HepG2 (cell line): ENCODE measurements around the gene NOS1AP. TPM values are rescaled to one million over a fixed set of nuclear protein-coding genes. Genes with fewer than 3 reads are reported as not detected.

Source experiments
- ATAC-seq: fragments of 200-7000 bp; cut with Tn5 transposase; 3 replicates; pipeline ENCODE4 v1.9.1; 2020; ENCODE audit warnings: mild to moderate bottlenecking, moderate library complexity
- BruUV-seq: library from RNA; stranded (reverse); fragments of 400-500 nt; replicated peaks from 2 replicates; lab custom pipeline; 2021; lab: Mats Ljungman, UMichigan
- CTCF ChIA-PET: fragments of 300-600 bp; formaldehyde crosslinking; extraction: SDS; loops from one replicate; lab custom pipeline; 2021; ENCODE audit warnings: low total read pairs, inconsistent platforms, low intra/inter-chr PET ratio; lab: Yijun Ruan, JAX
- POLR2A ChIA-PET: fragments of 350-600 bp; sonication (Branson Sonifier 250); formaldehyde crosslinking; loops from one replicate; lab custom pipeline; 2020; ENCODE audit warnings: antibody characterized with exemption, inconsistent platforms; lab: Yijun Ruan, JAX
- DNase-seq: peaks from one replicate; pipeline ENCODE4 v3.0.0-alpha.2; 2015; ENCODE audit warnings: low spot score
- FAIRE-seq: peaks from 3 replicates; lab custom pipeline; 2011; peaks lifted over from hg19 to GRCh38; lab: Jason Lieb, UNC
- H2AFZ ChIP-seq: one replicate; pipeline ENCODE4 v1.6.1; 2011; ENCODE audit warnings: low read length, inconsistent platforms
- H3K27ac ChIP-seq: fragments of 300-600 bp; 3 replicates; pipeline ENCODE4 v1.8.0; 2011; ENCODE audit warnings: mixed run types, mild to moderate bottlenecking, mixed read lengths, low read length, inconsistent platforms; ENCODE audit not compliant: insufficient read depth; ENCODE audit errors: extremely low read length
- H3K27me3 ChIP-seq, 2 experiments: fragments of 200-600 bp in 1 of 2; 2 replicates in 1 of 2; 3 replicates in 1 of 2; pipeline versions ENCODE4 v1.6.0 to v1.8.0; 2011; ENCODE audit warnings: low read length in 2 of 2, mild to moderate bottlenecking in 2 of 2, moderate library complexity in 2 of 2, inconsistent platforms in 1 of 2; ENCODE audit not compliant: insufficient read depth in 2 of 2, control insufficient read depth in 1 of 2
- H3K36me3 ChIP-seq, 2 experiments: fragments of 200-600 bp in 1 of 2; replicated peaks in 1 of 2; 2 replicates in 1 of 2; 3 replicates in 1 of 2; pipeline versions ENCODE4 v1.5.1 to v1.8.0; 2011; ENCODE audit warnings: low read length in 2 of 2, inconsistent platforms in 1 of 2; ENCODE audit not compliant: insufficient read depth in 2 of 2, control insufficient read depth in 1 of 2
- H3K4me1 ChIP-seq: 2 replicates; pipeline ENCODE4 v1.5.1; 2012; ENCODE audit warnings: low read length, inconsistent platforms; ENCODE audit not compliant: insufficient read depth
- H3K4me2 ChIP-seq: 2 replicates; pipeline ENCODE4 v1.6.0; 2011; ENCODE audit warnings: low read depth, low read length, inconsistent platforms
- H3K4me3 ChIP-seq, 3 experiments: fragments of 200-600 bp in 1 of 3; sonication (generic), shearing (Covaris generic) in 1 of 3; replicated peaks in 1 of 3; 2 replicates each; pipeline ENCODE4 v1.5.1; 2011 to 2016; ENCODE audit warnings: low read length in 3 of 3, inconsistent platforms in 2 of 3, low read depth in 2 of 3, mild to moderate bottlenecking in 2 of 3, control low read depth in 1 of 3, mixed read lengths in 1 of 3; ENCODE audit not compliant: insufficient read depth in 1 of 3
- H3K79me2 ChIP-seq: one replicate; pipeline ENCODE4 v1.6.1; 2011; ENCODE audit warnings: low read length, inconsistent platforms; ENCODE audit not compliant: insufficient read depth
- H3K9ac ChIP-seq: 2 replicates; pipeline ENCODE4 v1.6.0; 2011; ENCODE audit warnings: mild to moderate bottlenecking, low read depth, low read length, inconsistent platforms; ENCODE audit not compliant: insufficient read depth
- H3K9me3 ChIP-seq: 2 replicates; pipeline ENCODE4 v1.5.1; 2012; ENCODE audit warnings: mild to moderate bottlenecking, low read length
- H4K20me1 ChIP-seq: 2 replicates; pipeline ENCODE4 v1.6.0; 2011; ENCODE audit warnings: inconsistent platforms, mild to moderate bottlenecking, low read length, moderate library complexity; ENCODE audit not compliant: insufficient read depth
- CREB1 ChIP-seq, 2 experiments: fragments of 450-650 bp in 1 of 2; IDR thresholded peaks; 2 replicates each; pipeline ENCODE4 v1.6.1; 2016 to 2017; ENCODE audit warnings: control low read depth in 1 of 2, mild to moderate bottlenecking in 1 of 2, missing compliant biosample characterization in 1 of 2, missing genetic modification characterization in 1 of 2
- GPN1 ChIP-seq: sonication (generic); formaldehyde crosslinking; IDR thresholded peaks from 2 replicates; pipeline ENCODE4 v1.5.1; 2020; ENCODE audit warnings: missing genetic modification reagents, borderline replicate concordance
- JUNB ChIP-seq: sonication (generic); formaldehyde crosslinking; IDR thresholded peaks from 2 replicates; pipeline ENCODE4 v1.8.0; 2022; ENCODE audit warnings: missing genetic modification reagents, mild to moderate bottlenecking, borderline replicate concordance
- ZBTB20 ChIP-seq: sonication (generic); formaldehyde crosslinking; IDR thresholded peaks from 2 replicates; pipeline ENCODE4 v1.8.1; 2023; ENCODE audit warnings: missing genetic modification reagents, low read depth, mild to moderate bottlenecking, borderline replicate concordance
- ZFAT ChIP-seq: sonication (generic); formaldehyde crosslinking; conservative IDR thresholded peaks from 2 replicates; pipeline ENCODE4 v1.8.1; 2023; ENCODE audit warnings: missing genetic modification reagents, inconsistent platforms
- ZMAT3 ChIP-seq: sonication (generic); formaldehyde crosslinking; conservative IDR thresholded peaks from 2 replicates; pipeline ENCODE4 v1.7.0; 2021; ENCODE audit warnings: missing genetic modification reagents
- ZNF20 ChIP-seq: sonication (generic); formaldehyde crosslinking; IDR thresholded peaks from 2 replicates; pipeline ENCODE4 v1.4.0; 2020; ENCODE audit warnings: mild to moderate bottlenecking, moderate library complexity, missing genetic modification reagents
- ZNF362 ChIP-seq: sonication (generic); formaldehyde crosslinking; IDR thresholded peaks from 2 replicates; pipeline ENCODE4 v1.4.0; 2020; ENCODE audit warnings: missing genetic modification reagents, mild to moderate bottlenecking, borderline replicate concordance
- ZNF496 ChIP-seq: sonication (generic); formaldehyde crosslinking; IDR thresholded peaks from 2 replicates; pipeline ENCODE4 v1.8.1; 2023; ENCODE audit warnings: mild to moderate bottlenecking, moderate library complexity, missing genetic modification reagents; ENCODE audit not compliant: insufficient replicate concordance
- WGBS: methylation state at CpG from one replicate; pipeline ENCODE4 v1.1.6; 2017; ENCODE audit warnings: low lambda C conversion rate; 5-methylcytosine and 5-hydroxymethylcytosine counted together
- in situ Hi-C: cut with HindIII; loops from 2 replicates; pipeline ENCODE4 v1.10.0; 2017; ENCODE audit warnings: low pct_unique_long_range_greater_than_20kb; ENCODE audit not compliant: extremely low pct_ligation_motif_present
- intact Hi-C: fragments of 100-400 bp; cut with micrococcal nuclease; formaldehyde crosslinking; loops from one replicate; pipeline ENCODE4 v1.10.0; 2022; ENCODE audit not compliant: unreplicated experiment
- polyA plus RNA-seq, 8 experiments: library from polyadenylated mRNA; depleted of rRNA in 3 of 8; stranded (reverse) in 7 of 8; unstranded in 1 of 8; fragments of >200 nt; fragmentation: Illumina TruSeq in 4 of 8; extraction: Trizol in 4 of 8; gene quantifications; 2 replicates each; pipeline versions ENCODE4 v1.2.1 to v1.2.3, GENCODE V29; 2011 to 2016; ENCODE audit warnings: low read depth in 4 of 8, missing spikeins in 1 of 8, mixed read lengths in 1 of 8; ENCODE audit not compliant: insufficient read depth in 1 of 8
- total RNA-seq, 5 experiments: library from RNA; depleted of rRNA; stranded (reverse); fragments of >200 nt; fragmentation: Illumina TruSeq; extraction: Trizol; gene quantifications; 2 replicates each; pipeline ENCODE4 v1.2.3, GENCODE V29; 2016; ENCODE audit warnings: low read depth in 1 of 5
- TF ChIP-seq, protein P1 (sequence below): sonication (generic); formaldehyde crosslinking; IDR thresholded peaks from 2 replicates; pipeline ENCODE4 v1.5.1; 2020; ENCODE audit warnings: mild to moderate bottlenecking, missing genetic modification reagents, moderate library complexity

Gene NOS1AP
- total and polyA plus RNA-seq, 2 of the 13 experiments (the other 11 are each of a cell fraction or from before 2014, with no cell fraction given): 2.0 to 3.3 TPM

- CTCF ChIA-PET: no interaction called here
- POLR2A ChIA-PET: no interaction called here
- in situ Hi-C loops: no loop called here
Observed at GRCh38 chr1:162042361-162042760, 27.1 kb upstream of the NOS1AP start.

More at GRCh38 chr1:162042361-162042760, 27.1 kb upstream of the NOS1AP start:
- no peaks in the 10 kb centered on the region for H4K20me1 ChIP-seq
- ATAC-seq (no peak), FAIRE-seq (no peak), DNase-seq (no peak)
- no peak for TF ChIP-seq JUNB
- no peak for TF ChIP-seq ZBTB20
- TF ChIP-seq ZNF362: no peak
- TF ChIP-seq GPN1 (CRISPR knock-in tag): no peak
- no peak for TF ChIP-seq ZFAT (CRISPR knock-in tag)
- TF ChIP-seq ZNF20 (CRISPR knock-in tag): no peak
- no peak for TF ChIP-seq CREB1 (IDR thresholded peaks at IDR 0.05)
- no peak for TF ChIP-seq CREB1 (CRISPR knock-in tag; IDR thresholded peaks at IDR 0.05)
- no peak for TF ChIP-seq ZMAT3
- TF ChIP-seq, protein P1, sequence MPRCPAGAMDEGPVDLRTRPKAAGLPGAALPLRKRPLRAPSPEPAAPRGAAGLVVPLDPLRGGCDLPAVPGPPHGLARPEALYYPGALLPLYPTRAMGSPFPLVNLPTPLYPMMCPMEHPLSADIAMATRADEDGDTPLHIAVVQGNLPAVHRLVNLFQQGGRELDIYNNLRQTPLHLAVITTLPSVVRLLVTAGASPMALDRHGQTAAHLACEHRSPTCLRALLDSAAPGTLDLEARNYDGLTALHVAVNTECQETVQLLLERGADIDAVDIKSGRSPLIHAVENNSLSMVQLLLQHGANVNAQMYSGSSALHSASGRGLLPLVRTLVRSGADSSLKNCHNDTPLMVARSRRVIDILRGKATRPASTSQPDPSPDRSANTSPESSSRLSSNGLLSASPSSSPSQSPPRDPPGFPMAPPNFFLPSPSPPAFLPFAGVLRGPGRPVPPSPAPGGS (CRISPR knock-in tag): no peak
- TF ChIP-seq ZNF496 (CRISPR knock-in tag): no peak
- intact Hi-C loops: no loop called here
- no peaks in the 10 kb centered on the region for H3K4me1 ChIP-seq
- H2AFZ ChIP-seq: no peak overlapping the region
- H3K4me2 ChIP-seq: no peak overlapping the region
- no peak overlapping the region for H3K9ac ChIP-seq
- no peak overlapping the region for H3K27ac ChIP-seq
- no peaks in the 10 kb centered on the region for H3K9me3 ChIP-seq
- H3K4me3 ChIP-seq: no peak overlapping the region
- no peaks in the 10 kb centered on the region; a peak in 1 of 5 replicates for H3K27me3 ChIP-seq
- H3K79me2 ChIP-seq: no peaks in the 10 kb centered on the region
- no TSS peak for BruUV-seq
- no peaks in the 10 kb centered on the region for H3K36me3 ChIP-seq
- WGBS: 0% methylated on average over 1 of the region's 1 CpG
